Endometrial microvascular endothelial cells (primary cell): ENCODE results near the gene ABHD6. TPM values are rescaled to one million over a fixed set of nuclear protein-coding genes. Genes with fewer than 3 reads are reported as not detected.

Experiments
- in situ Hi-C: cut with HindIII; loops from 2 replicates; pipeline ENCODE4 v1.10.0; 2017; ENCODE audit warnings: low sequenced_read_pairs, low pct_unique_long_range_greater_than_20kb; ENCODE audit errors: inconsistent ontology term
- total RNA-seq: library from RNA; depleted of rRNA; stranded (reverse); fragments of >200 nt; gene quantifications from one replicate; pipeline ENCODE4 v1.2.3, GENCODE V29; 2015; ENCODE audit errors: inconsistent ontology term

ABHD6 gene
- total RNA-seq, 1 donor from 2014 or later = 7.5 TPM

DNA sequence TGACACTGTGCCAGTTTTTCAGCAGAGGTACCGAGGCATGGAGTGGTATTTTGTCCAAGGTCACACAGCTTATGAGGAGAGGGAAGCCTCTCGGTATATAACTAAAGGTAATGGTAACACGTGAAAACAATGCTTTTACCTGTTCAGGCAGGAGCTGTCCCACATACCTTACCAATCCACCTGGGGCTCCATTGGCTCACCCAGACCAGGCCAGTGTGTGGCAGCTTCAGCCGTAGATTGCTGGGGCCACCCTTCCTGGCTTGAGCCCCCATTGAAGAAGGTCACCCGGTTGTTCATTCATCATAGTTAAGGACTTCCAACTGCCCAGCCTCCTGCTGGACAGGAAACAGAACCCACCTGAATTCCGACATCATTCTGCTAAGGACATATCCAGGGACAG is 59.3 kb downstream of the ABHD6 start:
- in situ Hi-C loops = no loop called here

DNA sequence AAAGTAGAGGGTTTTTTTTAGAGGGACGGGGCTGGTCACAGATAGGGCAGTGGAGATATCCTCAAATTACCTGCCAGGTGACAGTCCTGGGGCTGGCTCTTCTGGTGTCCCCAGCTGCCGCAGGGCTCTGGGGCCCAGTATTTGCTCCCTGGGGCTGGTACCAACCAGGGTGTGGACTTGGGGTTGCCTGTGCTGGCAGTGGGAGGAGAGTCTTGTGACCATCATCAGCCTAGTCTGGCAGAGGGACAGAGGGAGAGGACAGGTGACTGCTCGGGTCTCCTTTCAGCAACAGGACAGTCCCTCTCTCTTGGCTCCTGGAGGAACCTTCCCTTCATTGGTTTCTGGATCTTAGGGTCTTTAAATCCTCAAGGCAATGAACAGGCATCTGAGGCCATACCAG is 60.6 kb downstream of the ABHD6 start:
- in situ Hi-C loops = no loop called here

DNA sequence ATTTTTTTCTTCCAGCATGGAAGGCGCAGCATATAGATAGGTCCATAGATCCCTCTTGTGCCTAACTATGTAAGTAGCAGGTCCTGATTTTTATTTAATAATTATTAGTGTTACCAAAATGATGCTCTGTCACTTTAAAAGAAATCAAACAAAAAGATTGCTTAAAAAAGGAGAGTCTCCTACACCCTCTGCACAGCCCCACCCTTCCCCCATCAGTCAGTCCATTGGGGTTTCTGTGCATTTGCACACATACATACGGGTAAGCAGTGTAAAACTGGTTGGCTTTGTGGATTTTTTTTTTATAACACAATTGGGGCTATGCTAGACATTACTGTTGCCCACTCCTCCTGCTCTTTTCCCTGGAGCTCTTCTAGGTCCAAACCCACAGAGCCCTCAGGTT is 61.5 kb downstream of the ABHD6 start:
- in situ Hi-C loops = no loop called here

DNA sequence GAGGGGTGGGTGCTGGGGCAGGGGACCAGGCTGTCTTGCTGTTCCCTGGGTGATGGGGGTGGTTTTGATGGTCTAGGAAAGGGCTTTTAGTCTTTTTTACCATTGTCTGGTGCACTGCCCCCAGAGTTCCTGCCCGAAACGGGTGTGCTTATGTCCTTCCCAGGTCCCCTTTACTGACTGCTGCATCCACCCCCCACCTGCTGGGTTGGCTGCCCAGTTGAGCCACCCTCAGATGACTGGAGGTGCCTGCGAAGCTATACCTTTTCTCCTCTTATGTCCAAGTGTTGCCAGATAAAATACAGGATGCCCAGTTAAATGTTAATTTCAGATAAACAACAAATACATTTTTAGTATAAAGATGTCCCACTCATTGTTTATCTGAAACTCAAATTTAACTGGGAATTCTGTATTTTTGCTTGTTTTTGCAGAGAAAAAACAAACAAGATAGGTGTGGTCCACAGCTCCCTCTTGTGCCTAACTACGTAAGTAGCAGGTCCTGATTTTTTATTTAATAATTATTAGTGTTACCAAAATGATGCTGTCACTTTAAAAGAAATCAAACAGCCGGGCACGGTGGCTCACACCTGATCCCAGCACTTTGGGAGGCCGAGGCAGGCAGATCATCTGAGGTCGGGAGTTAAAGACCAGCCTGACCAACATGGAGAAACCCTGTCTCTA is 62.4 kb downstream of the ABHD6 start:
- in situ Hi-C loops = loop anchor here (10.0 kb wide), 1 partner anchor 105 kb away; no protein-coding TSS in a partner anchor

DNA sequence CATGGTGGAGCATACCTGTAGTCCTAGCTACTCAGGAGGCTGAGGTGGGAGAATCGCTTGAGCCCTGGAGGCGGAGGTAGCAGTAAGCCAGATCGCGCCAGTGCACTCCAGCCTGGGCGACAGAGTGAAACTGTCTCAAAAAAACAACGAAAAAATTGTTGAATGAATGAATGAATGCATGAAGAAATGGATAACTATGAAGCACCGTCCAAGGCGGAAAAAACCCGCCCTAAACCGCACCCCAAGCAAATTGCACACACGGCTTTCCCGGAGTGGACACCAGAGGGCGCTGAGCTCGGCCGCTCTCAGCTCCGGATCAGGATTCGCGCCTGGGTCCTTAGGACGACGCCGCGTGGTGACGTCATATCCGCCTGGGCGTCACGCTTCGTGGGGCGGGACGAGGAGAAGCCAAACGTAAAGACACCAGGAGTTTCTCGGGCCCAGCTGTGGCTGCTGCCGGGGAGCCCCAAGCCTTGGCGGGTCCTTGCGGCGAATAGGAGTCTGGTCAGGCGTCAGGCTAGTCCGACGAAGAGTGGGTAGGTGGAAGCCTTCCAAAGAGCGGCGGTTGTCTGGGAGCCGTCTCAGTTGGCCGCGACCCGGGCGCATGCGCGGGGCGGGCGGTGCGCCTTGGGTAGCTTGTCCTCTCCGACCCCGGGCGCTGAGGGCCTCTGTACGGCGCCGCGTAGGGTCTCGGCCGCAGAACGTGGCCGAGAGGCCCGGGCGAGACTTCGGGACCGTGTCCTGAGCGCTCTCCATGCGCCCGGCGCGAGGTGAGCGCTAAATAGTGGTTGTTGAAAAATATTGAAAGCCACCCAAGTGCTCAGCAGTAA is 68.5 kb downstream of the ABHD6 start, which contains the start of the genes HTD2 and RPP14:
TSS of gene HTD2 (plus strand) at position 639 of the 830 bp plus-strand sequence. CDS start 11,094 bp downstream, outside the sequence.
TSS of gene RPP14 (plus strand) at position 364 of the 830 bp plus-strand sequence. CDS start 4,085 bp downstream, outside the sequence.
- in situ Hi-C loops = loop anchor here (10.0 kb wide), 1 partner anchor 111 kb away; no protein-coding TSS in a partner anchor

DNA sequence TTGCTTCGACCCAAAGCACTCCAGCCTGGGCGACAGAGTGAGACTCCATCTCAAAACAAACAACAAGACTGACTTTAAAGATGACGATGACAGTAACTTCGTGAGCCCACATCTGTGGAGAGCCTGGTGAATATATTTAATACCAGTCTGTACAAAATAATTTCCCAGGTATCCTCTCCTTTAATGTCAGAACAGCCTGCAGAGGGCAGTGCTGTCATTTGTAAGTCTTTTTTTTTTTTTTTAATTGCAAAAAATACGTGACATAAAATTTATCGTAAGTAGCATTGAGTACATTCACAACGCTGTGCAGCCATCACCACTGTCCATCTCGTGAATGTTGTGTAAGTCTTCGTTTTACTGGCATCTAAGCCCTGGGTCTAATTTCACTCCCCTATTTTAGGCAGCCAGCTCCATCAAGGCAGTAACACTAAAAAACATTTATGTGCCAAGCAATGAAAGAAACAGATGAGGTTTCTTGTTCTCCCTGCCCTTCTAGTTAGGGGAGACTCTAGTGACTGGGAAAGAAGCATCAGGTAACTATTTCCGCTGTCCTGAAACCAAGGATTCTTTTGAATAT is 70.1 kb downstream of the ABHD6 start:
- in situ Hi-C loops = loop anchor here (10.0 kb wide), 1 partner anchor 113 kb away; no protein-coding TSS in a partner anchor

DNA sequence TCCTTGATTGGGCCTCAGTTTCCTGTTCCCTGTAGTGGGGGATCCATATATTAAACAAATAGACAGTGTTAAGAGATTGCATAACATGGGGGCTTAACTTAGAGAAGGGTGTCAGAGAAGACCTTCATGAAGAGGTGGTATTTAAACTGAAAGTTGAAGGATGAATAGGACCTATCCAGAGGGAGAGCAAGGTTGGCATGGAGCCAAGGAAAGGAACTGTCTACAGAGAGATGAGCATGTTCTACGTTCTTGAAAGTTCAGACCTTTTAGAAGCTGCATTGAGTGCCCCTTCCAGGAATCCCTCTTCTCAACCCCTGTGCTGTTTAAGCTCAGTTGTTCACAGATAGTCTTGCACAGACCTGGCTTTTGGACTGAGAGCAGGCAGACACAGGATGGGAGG is 71.1 kb downstream of the ABHD6 start:
- in situ Hi-C loops = loop anchor here (10.0 kb wide), 1 partner anchor 114 kb away; no protein-coding TSS in a partner anchor

DNA sequence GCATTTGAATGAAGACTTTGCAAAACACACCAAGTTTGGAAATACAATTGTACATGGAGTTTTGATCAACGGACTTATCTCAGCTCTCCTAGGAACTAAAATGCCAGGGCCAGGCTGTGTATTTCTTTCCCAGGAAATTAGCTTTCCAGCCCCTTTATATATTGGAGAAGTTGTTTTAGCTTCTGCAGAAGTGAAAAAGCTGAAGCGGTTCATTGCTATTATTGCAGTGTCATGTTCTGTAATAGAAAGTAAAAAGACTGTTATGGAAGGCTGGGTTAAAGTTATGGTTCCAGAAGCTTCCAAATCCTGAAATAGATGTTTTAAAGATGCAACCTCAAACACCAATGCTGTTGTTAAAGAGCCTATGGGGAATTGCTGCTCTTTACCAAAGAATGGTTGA is 80.2 kb downstream of the ABHD6 start:
- in situ Hi-C loops = no loop called here

DNA sequence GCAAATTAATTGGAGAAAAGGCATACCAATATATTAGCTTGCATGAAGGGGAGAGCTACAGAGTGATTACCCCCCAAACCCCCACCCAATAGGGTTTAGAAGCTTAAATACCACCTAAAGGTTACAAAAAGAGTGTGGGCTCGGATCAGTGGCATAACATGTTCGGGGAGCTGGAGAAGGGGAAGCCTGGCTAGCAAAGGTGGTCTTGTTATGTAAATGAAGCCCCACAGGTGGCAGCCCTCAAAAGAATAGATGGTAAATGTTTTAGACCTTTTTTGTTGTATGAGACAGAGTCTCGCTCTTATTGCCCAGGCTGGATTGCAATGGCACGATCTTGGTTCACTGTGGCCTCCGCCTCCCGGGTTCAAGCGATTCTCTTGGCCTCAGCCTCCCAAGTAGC is 84.2 kb downstream of the ABHD6 start:
- in situ Hi-C loops = no loop called here

DNA sequence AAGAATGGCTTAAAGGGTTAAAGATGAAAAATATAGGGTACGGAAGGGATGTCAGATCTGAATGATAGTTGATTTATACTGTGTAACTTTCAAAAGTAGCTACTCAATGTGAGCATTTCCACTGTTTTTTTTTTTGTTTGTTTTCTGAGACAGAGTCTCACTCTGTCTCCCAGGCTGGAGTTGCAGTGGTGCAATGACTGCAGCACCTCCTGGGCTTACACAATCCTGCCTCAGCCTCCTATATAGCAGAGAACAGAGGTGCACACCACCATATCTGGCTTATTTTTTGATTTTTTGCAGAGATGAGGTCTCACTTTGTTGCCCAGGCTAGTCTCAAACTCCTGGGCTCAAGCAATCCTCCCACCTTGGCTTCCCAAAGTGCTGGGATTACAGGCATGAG is 85.2 kb downstream of the ABHD6 start:
- in situ Hi-C loops = no loop called here

DNA sequence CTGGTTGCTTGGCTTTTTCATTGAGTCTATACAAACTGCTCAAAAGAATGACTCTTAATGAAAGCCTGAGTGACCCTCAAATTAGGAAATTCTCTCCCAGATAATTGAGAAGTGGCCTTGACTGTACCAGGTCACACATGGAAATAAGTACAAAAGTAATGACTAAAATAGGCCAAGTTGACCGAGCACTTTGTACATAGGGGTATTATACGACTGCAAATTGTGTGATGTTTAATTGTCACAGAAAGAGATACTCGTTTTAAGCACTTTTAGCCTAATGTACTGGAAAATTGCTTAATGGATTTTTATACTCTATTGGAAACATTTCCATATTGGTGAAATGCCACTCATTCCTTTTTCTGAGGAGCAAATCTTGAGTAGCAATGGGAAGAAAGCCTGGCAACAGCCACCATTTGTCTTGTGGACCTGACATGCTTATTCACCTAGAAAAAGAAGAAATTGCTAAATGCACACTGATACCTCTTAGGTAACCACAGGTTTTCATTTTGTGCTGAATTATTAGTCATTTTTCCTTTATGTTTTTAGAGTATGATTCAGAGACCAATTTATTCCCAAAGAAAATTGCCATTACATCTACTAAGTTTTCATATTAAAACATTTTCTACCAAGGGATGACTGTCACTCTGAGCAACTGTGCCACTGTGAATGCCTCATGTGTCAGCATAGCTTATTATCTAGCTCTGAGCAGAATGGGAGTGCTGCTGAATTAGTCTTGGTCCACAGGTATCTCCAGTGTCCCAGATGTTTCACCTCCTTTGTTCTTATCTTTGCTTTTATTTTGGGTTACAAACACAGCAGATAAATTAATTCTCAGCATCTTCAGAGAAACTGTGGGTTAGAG is 86.2 kb downstream of the ABHD6 start:
- in situ Hi-C loops = no loop called here

DNA sequence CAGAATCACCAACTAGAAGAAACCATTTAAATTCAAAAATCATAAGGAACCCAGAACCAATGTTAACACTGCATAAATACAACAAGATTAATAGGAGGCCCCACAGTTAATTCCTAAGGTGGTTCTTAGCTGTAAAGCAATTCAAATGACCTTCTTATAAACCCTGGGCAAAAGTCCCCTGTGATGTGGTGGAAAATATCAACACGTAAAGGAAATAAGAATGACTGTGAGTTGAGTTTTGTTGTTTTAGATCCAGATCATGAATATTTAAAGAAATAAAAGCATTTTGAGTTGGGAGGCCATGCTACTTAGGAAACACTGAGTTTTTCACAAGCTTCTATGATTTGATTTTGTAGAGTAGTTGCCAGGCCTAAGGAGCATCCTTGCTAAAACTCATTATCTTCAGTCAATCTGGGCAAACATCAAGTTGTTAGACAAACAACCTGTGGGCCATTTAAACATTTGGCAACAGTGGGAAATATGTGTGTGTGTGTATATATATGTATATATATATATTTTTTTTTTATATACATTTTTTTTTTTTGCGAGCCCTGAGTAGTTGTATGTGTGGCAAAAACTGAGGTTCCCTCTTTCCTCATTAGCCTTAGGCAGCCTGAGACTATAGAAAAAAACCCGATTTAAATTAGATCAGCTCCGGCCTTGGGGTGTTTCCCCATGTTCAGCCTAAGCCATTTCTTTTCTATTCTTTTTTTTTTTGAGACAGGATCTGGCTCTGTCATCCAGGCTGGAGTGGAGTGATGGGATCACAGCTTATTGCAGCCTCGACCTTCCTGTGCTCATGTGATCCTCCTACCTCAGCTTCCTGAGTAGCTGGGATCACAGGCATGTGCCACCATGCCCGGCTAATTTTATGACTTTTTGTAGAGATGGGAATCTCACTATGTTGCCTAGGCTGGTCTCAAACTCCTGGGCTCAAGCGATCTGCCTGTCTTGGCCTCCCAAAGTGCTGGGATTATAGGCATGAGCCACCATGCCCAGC is 87.1 kb downstream of the ABHD6 start:
- in situ Hi-C loops = no loop called here

DNA sequence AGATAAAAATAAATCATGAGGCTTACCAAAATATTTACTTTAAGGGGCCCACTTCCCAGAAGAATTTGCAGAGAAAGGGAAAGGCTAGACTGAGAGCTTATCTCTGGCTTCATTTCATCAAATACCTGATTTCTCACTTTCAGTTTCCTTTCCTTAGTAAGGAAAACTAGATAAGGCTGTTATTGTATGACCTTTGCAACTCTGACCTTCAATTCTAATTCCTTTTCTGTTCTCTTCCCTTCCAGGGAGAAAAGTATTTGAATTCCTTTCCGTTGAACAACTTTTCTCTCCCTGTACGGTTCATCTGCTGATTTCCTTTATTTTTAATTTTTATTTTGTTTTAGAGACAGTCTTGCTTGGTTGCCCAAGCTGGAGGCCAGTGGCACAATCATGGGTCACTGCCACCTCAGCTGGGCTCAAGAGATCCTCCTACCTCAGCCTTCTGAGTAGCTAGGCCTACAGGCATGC is 88.0 kb downstream of the ABHD6 start:
- in situ Hi-C loops = no loop called here

DNA sequence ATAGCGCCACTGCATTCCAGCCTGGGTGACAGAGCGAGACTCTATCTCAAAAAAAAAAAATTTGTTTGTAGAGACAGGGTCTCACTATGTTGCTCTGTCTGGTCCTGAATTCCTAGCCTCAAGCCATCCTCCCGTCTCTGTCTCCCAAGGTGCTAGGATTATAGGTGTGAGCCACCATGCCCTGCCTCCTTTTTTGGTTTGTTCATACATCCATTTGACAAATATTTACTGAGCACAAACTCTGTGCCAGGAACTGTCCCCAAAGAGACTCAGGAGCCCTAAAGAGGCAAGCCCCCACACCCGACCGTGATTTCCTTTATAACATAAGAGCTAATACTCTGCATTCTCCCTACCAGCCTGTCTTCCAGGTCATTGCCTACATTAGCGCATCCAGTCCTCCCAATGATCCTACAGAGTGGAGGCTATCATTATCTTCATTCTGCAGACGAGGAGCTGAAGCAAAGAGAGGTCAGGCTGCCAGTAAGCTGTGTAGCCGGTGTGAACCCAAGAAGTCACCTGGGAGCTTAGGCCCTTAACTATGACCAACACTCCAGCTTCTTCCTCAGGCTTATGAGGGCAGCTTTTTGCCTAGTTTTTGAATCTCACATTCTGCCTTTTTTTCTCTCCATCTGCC is 88.8 kb downstream of the ABHD6 start:
- in situ Hi-C loops = no loop called here

DNA sequence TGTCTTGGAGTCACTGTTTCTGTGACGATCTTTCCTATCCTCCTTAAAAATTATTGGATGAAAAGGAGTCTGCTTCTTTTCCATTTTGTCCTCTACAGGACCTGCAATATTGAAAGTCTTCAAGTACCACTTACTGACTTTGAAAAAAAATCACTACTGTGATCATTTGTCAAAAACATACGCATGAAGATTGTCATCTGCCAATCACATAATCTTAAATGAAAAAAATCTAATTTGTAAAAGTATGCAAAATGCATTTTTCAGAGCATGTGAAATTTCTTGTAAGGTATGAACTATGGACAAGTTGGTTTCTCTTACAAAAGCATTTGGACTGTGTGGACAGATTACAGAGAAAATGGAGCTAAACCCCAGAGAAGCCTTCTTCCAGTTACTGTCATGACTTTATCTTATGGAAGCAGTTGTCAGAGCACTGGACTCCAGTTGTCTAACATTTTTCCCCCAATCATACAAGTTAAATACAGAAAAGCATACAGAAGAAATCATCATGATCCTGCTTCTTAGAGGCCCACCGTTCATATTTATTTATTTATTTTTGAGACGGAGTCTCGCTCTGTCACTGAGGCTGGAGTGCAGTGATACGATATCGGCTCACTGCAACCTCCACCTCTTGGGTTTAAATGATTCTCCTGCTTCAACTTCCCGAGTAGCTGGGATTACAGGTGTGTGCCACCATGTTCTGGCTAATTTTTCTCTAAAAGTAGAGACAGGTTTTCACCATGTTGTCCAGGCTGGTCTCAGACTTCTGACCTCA is 91.7 kb downstream of the ABHD6 start:
- in situ Hi-C loops = no loop called here

DNA sequence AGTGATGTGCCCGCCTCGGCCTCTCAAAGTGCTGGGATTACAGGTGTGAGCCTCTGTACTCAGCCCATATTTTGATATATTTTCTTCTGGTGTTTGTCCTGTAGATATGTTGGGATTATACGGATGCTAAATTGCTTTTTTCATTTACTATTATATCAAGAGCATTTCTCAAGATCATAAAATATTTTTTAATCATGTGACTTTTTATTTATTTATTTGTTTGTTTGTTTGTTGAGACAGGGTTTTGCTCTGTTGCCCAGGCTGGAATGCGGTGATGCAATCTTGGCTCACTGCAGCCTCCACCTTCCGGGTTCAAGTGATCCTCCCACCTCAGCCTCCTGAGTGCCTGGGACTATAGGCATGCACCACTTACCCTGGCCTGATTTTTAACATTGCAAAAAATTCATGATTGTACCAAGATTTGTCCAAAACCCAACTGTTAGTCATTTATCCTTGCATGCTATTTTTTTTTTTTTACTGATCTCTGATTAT is 92.4 kb downstream of the ABHD6 start:
- in situ Hi-C loops = no loop called here
